Activated T-cell treated with anti-CD3 and anti-CD28 coated beads, Interleukin-2, amount 50 U/mL, for 24 hours (primary cell): Measurements from ENCODE around the gene LRGUK.
"Not testable (repeated sequence)": the region's sequence is repeated elsewhere in the genome, so short reads cannot be mapped to it uniquely, and the experiment has no call there.

ENCODE experiments used
- DNase-seq: peaks from one replicate; pipeline ENCODE4 v3.0.0-alpha.2; 2020
- H3K27ac Mint-ChIP-seq: 2 replicates; pipeline ENCODE4 v1.8.0; 2020; ENCODE audit warnings: mild to moderate bottlenecking, mixed read lengths
- H3K27me3 Mint-ChIP-seq: 2 replicates; pipeline ENCODE4 v1.8.0; 2020; ENCODE audit warnings: mixed read lengths
- H3K36me3 Mint-ChIP-seq: 2 replicates; pipeline ENCODE4 v1.8.0; 2020; ENCODE audit warnings: low read depth, mixed read lengths
- H3K4me1 Mint-ChIP-seq: 2 replicates; pipeline ENCODE4 v1.8.0; 2020; ENCODE audit warnings: low read depth, mixed read lengths
- H3K4me3 Mint-ChIP-seq: 2 replicates; pipeline ENCODE4 v1.8.0; 2020; ENCODE audit warnings: mild to moderate bottlenecking, moderate library complexity, mixed read lengths
- H3K9me3 Mint-ChIP-seq: 2 replicates; pipeline ENCODE4 v1.8.0; 2020; ENCODE audit warnings: mixed read lengths

The LRGUK gene

GRCh38 chr7:134211817-134212216, 84.7 kb downstream of the LRGUK start:
- H3K27ac Mint-ChIP-seq = no peak overlapping the region
- H3K36me3 Mint-ChIP-seq = no peaks in the 10 kb centered on the region
- DNase-seq = no peak

GRCh38 chr7:134212576-134213546, 85.7 kb downstream of the LRGUK start:
- Mint-ChIP-seq H3K4me3 (no peak overlapping the region), H3K36me3 (no peaks in the 10 kb centered on the region), H3K9me3 (no peaks in the 10 kb centered on the region), H3K27me3 (peaks cover 6% of the 10 kb centered on the region), H3K27ac (no peak overlapping the region), H3K4me1 (no peaks in the 10 kb centered on the region)
- no peak for DNase-seq

More at GRCh38 chr7:134211817-134212216, 84.7 kb downstream of the LRGUK start:
- peaks cover 6% of the 10 kb centered on the region for H3K27me3 Mint-ChIP-seq
- H3K4me1 Mint-ChIP-seq = no peaks in the 10 kb centered on the region
- H3K4me3 Mint-ChIP-seq = no peak overlapping the region
- no peaks in the 10 kb centered on the region for H3K9me3 Mint-ChIP-seq

GRCh38 chr7:134220236-134220635, 93.1 kb downstream of the LRGUK start:
- Mint-ChIP-seq H3K4me1 (no peaks in the 10 kb centered on the region), H3K27me3 (peaks cover 6% of the 10 kb centered on the region), H3K4me3 (no peak overlapping the region), H3K36me3 (no peaks in the 10 kb centered on the region), H3K27ac (no peak overlapping the region), H3K9me3 (no peaks in the 10 kb centered on the region)
- no peak for DNase-seq

- H3K9me3 Mint-ChIP-seq, H3K4me3 Mint-ChIP-seq, H3K36me3 Mint-ChIP-seq, DNase-seq, H3K4me1 Mint-ChIP-seq, H3K27ac Mint-ChIP-seq: not testable (repeated sequence)
- peaks cover 11% of the 10 kb centered on the region for H3K27me3 Mint-ChIP-seq
Measured at GRCh38 chr7:134231296-134231695, 104.2 kb downstream of the LRGUK start.

GRCh38 chr7:134234216-134234615, 107.1 kb downstream of the LRGUK start:
- no peak for DNase-seq
- no peak overlapping the region for H3K4me3 Mint-ChIP-seq
- peaks cover 26% of the 10 kb centered on the region for H3K27me3 Mint-ChIP-seq
- no peaks in the 10 kb centered on the region for H3K36me3 Mint-ChIP-seq
- H3K27ac Mint-ChIP-seq = no peak overlapping the region
- peaks cover 5% of the 10 kb centered on the region for H3K9me3 Mint-ChIP-seq
- no peaks in the 10 kb centered on the region for H3K4me1 Mint-ChIP-seq

- no peak for DNase-seq
- Mint-ChIP-seq H3K27ac (no peak overlapping the region), H3K27me3 (peaks cover 10% of the 10 kb centered on the region), H3K9me3 (no peaks in the 10 kb centered on the region), H3K4me1 (no peaks in the 10 kb centered on the region), H3K36me3 (no peaks in the 10 kb centered on the region), H3K4me3 (no peak overlapping the region)
Measured at GRCh38 chr7:134245253-134245652, 118.1 kb downstream of the LRGUK start.

- no peaks in the 10 kb centered on the region for H3K9me3 Mint-ChIP-seq
- no peaks in the 10 kb centered on the region for H3K36me3 Mint-ChIP-seq
- no peak for DNase-seq
- H3K27me3 Mint-ChIP-seq = peaks cover 7% of the 10 kb centered on the region
- no peaks in the 10 kb centered on the region for H3K4me1 Mint-ChIP-seq
- H3K27ac Mint-ChIP-seq = no peak overlapping the region
- no peak overlapping the region for H3K4me3 Mint-ChIP-seq
Measured at GRCh38 chr7:134246347-134246746, 119.2 kb downstream of the LRGUK start.

- no peak overlapping the region for H3K27ac Mint-ChIP-seq
- no peaks in the 10 kb centered on the region for H3K36me3 Mint-ChIP-seq
- DNase-seq = no peak
- peaks cover 3% of the 10 kb centered on the region for H3K27me3 Mint-ChIP-seq
- no peak overlapping the region for H3K4me3 Mint-ChIP-seq
- H3K4me1 Mint-ChIP-seq = no peaks in the 10 kb centered on the region
- no peaks in the 10 kb centered on the region for H3K9me3 Mint-ChIP-seq
Measured at GRCh38 chr7:134246761-134247160, 119.6 kb downstream of the LRGUK start.

- Mint-ChIP-seq H3K27me3 (peaks cover 3% of the 10 kb centered on the region), H3K27ac (no peak overlapping the region), H3K4me1 (no peaks in the 10 kb centered on the region), H3K4me3 (no peak overlapping the region), H3K9me3 (no peaks in the 10 kb centered on the region), H3K36me3 (no peaks in the 10 kb centered on the region)
- no peak for DNase-seq
Measured at GRCh38 chr7:134248196-134248595, 121.1 kb downstream of the LRGUK start.

- Mint-ChIP-seq H3K36me3 (no peaks in the 10 kb centered on the region), H3K4me3 (no peak overlapping the region), H3K9me3 (no peaks in the 10 kb centered on the region), H3K4me1 (no peaks in the 10 kb centered on the region), H3K27ac (no peak overlapping the region), H3K27me3 (no peaks in the 10 kb centered on the region)
- DNase-seq = no peak
Measured at GRCh38 chr7:134254311-134254710, 127.2 kb downstream of the LRGUK start.

- Mint-ChIP-seq H3K27me3 (no peaks in the 10 kb centered on the region), H3K4me3 (no peak overlapping the region), H3K4me1 (no peaks in the 10 kb centered on the region), H3K36me3 (no peaks in the 10 kb centered on the region), H3K9me3 (no peaks in the 10 kb centered on the region), H3K27ac (no peak overlapping the region)
- no peak for DNase-seq
Measured at GRCh38 chr7:134255814-134256213, 128.7 kb downstream of the LRGUK start.

GRCh38 chr7:134262322-134262721, 135.2 kb downstream of the LRGUK start:
- Mint-ChIP-seq H3K4me1 (no peaks in the 10 kb centered on the region), H3K27me3 (no peaks in the 10 kb centered on the region), H3K36me3 (no peaks in the 10 kb centered on the region), H3K27ac (no peak overlapping the region), H3K4me3 (no peak overlapping the region), H3K9me3 (peaks cover 15% of the 10 kb centered on the region)
- no peak for DNase-seq

GRCh38 chr7:134276951-134277350, 149.8 kb downstream of the LRGUK start:
- Mint-ChIP-seq H3K36me3 (no peaks in the 10 kb centered on the region), H3K27me3 (peaks cover 56% of the 10 kb centered on the region), H3K4me3 (no peak overlapping the region), H3K9me3 (no peaks in the 10 kb centered on the region), H3K27ac (no peak overlapping the region), H3K4me1 (no peaks in the 10 kb centered on the region)
- no peak for DNase-seq

- no peaks in the 10 kb centered on the region for H3K9me3 Mint-ChIP-seq
- no peak overlapping the region for H3K4me3 Mint-ChIP-seq
- no peak for DNase-seq
- peaks cover 60% of the 10 kb centered on the region for H3K27me3 Mint-ChIP-seq
- no peak overlapping the region for H3K27ac Mint-ChIP-seq
- H3K4me1 Mint-ChIP-seq = no peaks in the 10 kb centered on the region
- H3K36me3 Mint-ChIP-seq = no peaks in the 10 kb centered on the region
Measured at GRCh38 chr7:134278502-134279153, 151.5 kb downstream of the LRGUK start.

- no peak overlapping the region for H3K27ac Mint-ChIP-seq
- H3K4me1 Mint-ChIP-seq = no peaks in the 10 kb centered on the region
- peaks cover 65% of the 10 kb centered on the region for H3K27me3 Mint-ChIP-seq
Measured at GRCh38 chr7:134279336-134279735, 152.2 kb downstream of the LRGUK start.

More at GRCh38 chr7:134279336-134279735, 152.2 kb downstream of the LRGUK start:
- H3K36me3 Mint-ChIP-seq = no peaks in the 10 kb centered on the region
- H3K4me3 Mint-ChIP-seq = no peak overlapping the region
- no peaks in the 10 kb centered on the region for H3K9me3 Mint-ChIP-seq
- no peak for DNase-seq
